Stomach (tissue), 9 donors: ENCODE results near the gene ZFYVE26. TPM values are rescaled to one million over a fixed set of nuclear protein-coding genes. Genes with fewer than 3 reads are reported as not detected.

Experiments used
- DNase-seq, 2 donors: peaks; one replicate each; pipeline versions ENCODE4 v3.0.0 to v3.0.0-alpha.2; 2013 to 2019
- H3K27ac ChIP-seq, 5 donors: fragments of 200-600 bp in 4 of 5; sonication (generic) in 4 of 5; one replicate each; pipeline ENCODE4 v1.5.1; 2013 to 2019; ENCODE audit warnings: mild to moderate bottlenecking in 1 of 5, moderate library complexity in 1 of 5
- H3K27me3 ChIP-seq, 3 donors: fragments of 200-600 bp; sonication (generic); one replicate each; pipeline ENCODE4 v1.5.1; 2017 to 2019; ENCODE audit warnings: mixed run types in 1 of 3
- H3K36me3 ChIP-seq, 4 donors: fragments of 200-600 bp; sonication (generic); 1 replicate in 3 of 4; 2 replicates in 1 of 4; pipeline ENCODE4 v1.5.1; 2016 to 2019
- H3K4me1 ChIP-seq, 4 donors: fragments of 200-600 bp; sonication (generic); one replicate each; pipeline ENCODE4 v1.5.1; 2016 to 2019
- H3K4me3 ChIP-seq, 4 donors: fragments of 200-600 bp; sonication (generic) in 3 of 4; one replicate each; pipeline ENCODE4 v1.5.1; 2016 to 2019; ENCODE audit warnings: mild to moderate bottlenecking in 1 of 4
- H3K9me3 ChIP-seq, 4 donors: fragments of 200-600 bp; sonication (generic); one replicate each; pipeline ENCODE4 v1.5.1; 2016 to 2019
- EP300 ChIP-seq: sonication (generic); formaldehyde crosslinking; IDR thresholded peaks from one replicate; pipeline ENCODE4 v1.6.1; 2017; ENCODE audit warnings: antibody characterized with exemption
- POLR2A ChIP-seq, 4 donors: fragments of 450-650 bp; IDR thresholded peaks; one replicate each; pipeline ENCODE4 v1.6.1; 2016; ENCODE audit warnings: antibody characterized with exemption in 4 of 4, control low read depth in 2 of 4, mild to moderate bottlenecking in 1 of 4, moderate library complexity in 1 of 4
- POLR2AphosphoS5 ChIP-seq, 3 donors: sonication (generic); formaldehyde crosslinking; IDR thresholded peaks; one replicate each; pipeline ENCODE4 v1.6.1; 2016; ENCODE audit warnings: antibody characterized with exemption in 3 of 3
- WGBS, 5 donors: extraction: QIAGEN DNeasy Blood & Tissue Kit in 3 of 5; methylation state at CpG; one replicate each; pipeline versions ENCODE4 v1.1.5 to v1.1.7; 2013 to 2018; 5-methylcytosine and 5-hydroxymethylcytosine counted together
- intact Hi-C: fragments of 100-400 bp; cut with DNase I; formaldehyde crosslinking; loops from one replicate; pipeline ENCODE4 v1.15.1; 2023; ENCODE audit warnings: low total_unique reads
- polyA plus RNA-seq, 3 donors: library from polyadenylated mRNA; stranded (reverse); fragments of 200-250 nt; gene quantifications; one replicate each; pipeline ENCODE4 v1.2.3, GENCODE V29; 2013
- total RNA-seq, 5 donors: library from RNA; depleted of rRNA; stranded (reverse); fragments of >200 nt; gene quantifications; one replicate each; pipeline versions ENCODE4 v1.1.0 to v1.2.3, GENCODE V29; 2014 to 2016
- TF ChIP-seq, protein P1 (sequence below), 7 experiments: fragments of 450-650 bp in 4 of 7; fragments of 200-600 bp in 3 of 7; sonication (generic) in 3 of 7; IDR thresholded peaks; one replicate each; pipeline ENCODE4 v1.5.1; 2016 to 2019; ENCODE audit warnings: antibody characterized with exemption in 7 of 7, control low read depth in 2 of 7, mild to moderate bottlenecking in 1 of 7
- donor health status: healthy with polysubstance abuse.
- donor health status: Bipolar disorder and iron deficiency.
- donor health status: healthy.

Gene ZFYVE26
- total and polyA plus RNA-seq, 8 donors = 2.1 to 201 (median 20.8) TPM

DNA sequence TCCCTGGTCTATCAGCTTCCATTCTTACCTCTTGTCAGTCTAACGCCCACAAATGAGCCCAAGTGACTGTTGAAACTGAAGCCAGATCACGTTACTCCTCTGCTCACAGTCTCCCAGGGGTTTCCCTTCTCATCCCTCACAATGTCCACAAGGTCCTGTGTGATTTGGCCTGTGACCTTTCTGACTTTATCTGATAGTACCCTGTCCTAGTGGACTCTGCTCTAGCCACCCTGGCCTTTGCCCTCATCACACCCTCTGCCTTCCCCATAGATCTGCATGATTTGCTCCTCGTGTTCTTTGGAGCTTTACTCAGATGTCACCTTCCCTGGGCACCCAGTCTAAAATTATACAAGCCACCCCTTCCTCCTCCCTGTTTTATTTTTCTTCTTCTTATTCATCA is 59.2 kb downstream of the ZFYVE26 start:
- Histone ChIP-seq H3K27me3 (no peaks in the 10 kb centered on the region), H3K4me3 (no peak overlapping the region), H3K4me1 (no peaks in the 10 kb centered on the region), H3K9me3 (no peaks in the 10 kb centered on the region), H3K27ac (no peak overlapping the region), H3K36me3 (peaks cover 47 to 93% (median 87%) of the 10 kb centered on the region in 4 donors)
- intact Hi-C loops = no loop called here
- 84 to 92% (median 89%) methylated on average over 3 of the region's 3 CpGs for WGBS, 5 donors
- no peak for DNase-seq
- no peak for TF ChIP-seq EP300
- no peak for TF ChIP-seq POLR2AphosphoS5 (IDR thresholded peaks at IDR 0.05)
- TF ChIP-seq, protein P1, sequence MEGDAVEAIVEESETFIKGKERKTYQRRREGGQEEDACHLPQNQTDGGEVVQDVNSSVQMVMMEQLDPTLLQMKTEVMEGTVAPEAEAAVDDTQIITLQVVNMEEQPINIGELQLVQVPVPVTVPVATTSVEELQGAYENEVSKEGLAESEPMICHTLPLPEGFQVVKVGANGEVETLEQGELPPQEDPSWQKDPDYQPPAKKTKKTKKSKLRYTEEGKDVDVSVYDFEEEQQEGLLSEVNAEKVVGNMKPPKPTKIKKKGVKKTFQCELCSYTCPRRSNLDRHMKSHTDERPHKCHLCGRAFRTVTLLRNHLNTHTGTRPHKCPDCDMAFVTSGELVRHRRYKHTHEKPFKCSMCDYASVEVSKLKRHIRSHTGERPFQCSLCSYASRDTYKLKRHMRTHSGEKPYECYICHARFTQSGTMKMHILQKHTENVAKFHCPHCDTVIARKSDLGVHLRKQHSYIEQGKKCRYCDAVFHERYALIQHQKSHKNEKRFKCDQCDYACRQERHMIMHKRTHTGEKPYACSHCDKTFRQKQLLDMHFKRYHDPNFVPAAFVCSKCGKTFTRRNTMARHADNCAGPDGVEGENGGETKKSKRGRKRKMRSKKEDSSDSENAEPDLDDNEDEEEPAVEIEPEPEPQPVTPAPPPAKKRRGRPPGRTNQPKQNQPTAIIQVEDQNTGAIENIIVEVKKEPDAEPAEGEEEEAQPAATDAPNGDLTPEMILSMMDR (IDR thresholded peaks at IDR 0.05) = no peak
- no peak for TF ChIP-seq POLR2A (IDR thresholded peaks at IDR 0.05)

DNA sequence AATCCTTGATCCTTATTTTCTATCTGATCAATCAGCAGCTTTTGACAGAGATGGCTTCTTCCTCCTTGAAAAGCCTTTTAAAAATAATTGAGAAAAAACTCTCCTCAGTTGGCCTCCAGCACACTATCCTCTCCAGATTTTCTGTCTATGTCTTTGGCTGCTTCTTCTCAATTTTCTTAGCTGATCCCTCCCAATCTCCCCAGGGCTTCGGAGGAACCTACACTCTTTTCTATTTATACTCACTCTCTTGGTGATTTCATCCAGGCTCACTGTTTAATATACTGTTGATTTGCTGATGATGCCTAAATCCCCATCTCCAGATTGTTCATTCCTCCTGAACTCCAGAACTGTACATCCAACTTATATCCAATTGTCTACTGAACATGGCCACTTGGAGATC is 59.9 kb downstream of the ZFYVE26 start:
- peaks cover 48 to 93% (median 87%) of the 10 kb centered on the region in 4 donors for H3K36me3 ChIP-seq
- intact Hi-C loops = no loop called here
- TF ChIP-seq, protein P1 (IDR thresholded peaks at IDR 0.05) = no peak
- TF ChIP-seq EP300 = no peak
- no peak for TF ChIP-seq POLR2A (IDR thresholded peaks at IDR 0.05)
- TF ChIP-seq POLR2AphosphoS5 (IDR thresholded peaks at IDR 0.05) = no peak

DNA sequence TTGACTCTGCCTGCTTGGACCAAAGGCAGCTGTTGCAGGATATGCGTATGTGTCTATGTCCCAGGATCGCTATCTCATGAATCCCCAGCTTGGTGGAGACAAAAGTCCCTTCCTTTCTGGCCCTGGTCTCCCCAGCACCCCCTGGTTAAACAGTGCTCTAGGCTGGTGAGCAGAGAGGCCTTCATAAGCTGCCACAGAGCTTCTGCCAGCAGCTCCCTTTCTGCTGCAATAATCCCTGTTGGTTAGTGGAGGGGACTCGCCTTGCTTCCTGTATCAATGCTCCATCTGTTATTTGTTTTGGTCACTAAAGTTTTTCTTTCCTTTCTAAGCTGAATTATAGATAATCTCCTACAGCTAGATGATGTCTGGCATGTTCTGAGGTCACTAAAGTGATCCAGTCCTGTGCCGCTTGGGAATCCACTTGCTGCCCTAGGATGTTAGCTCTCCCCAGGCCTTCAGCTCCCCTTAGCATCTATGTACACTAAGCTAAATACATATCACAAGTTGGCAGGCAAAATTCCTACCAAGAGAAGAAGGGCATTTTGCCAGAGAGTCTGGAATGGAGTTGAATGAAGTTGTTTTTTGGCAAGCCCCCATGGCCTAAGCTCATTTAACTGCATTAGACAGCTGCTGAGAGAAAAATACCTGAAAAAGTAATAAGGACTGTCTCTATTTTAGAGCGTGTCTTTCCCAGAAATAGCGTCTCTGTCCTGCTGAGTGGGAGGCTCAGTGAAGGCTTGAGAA is 66.9 kb downstream of the ZFYVE26 start:
- H3K27ac ChIP-seq = no peak overlapping the region
- DNase-seq = peak in 1 of 2 donors; percentile 64
- H3K9me3 ChIP-seq = no peaks in the 10 kb centered on the region
- intact Hi-C loops = no loop called here
- H3K36me3 ChIP-seq = peaks cover 58 to 87% (median 75%) of the 10 kb centered on the region in 4 donors
- 80 to 91% (median 90%) methylated on average over 6 of the region's 6 CpGs for WGBS, 5 donors
- H3K4me1 ChIP-seq = peaks cover 0 to 9% (median 0%) of the 10 kb centered on the region in 4 donors
- no peak overlapping the region for H3K4me3 ChIP-seq
- H3K27me3 ChIP-seq = no peaks in the 10 kb centered on the region
- TF ChIP-seq POLR2AphosphoS5 (IDR thresholded peaks at IDR 0.05) = no peak
- TF ChIP-seq POLR2A (IDR thresholded peaks at IDR 0.05) = no peak
- TF ChIP-seq, protein P1 (IDR thresholded peaks at IDR 0.05) = no peak
- no peak for TF ChIP-seq EP300

More for the DNA sequence above, 59.9 kb downstream of the ZFYVE26 start:
- no peak overlapping the region for H3K27ac ChIP-seq
- no peak for DNase-seq
- 85 to 100% (median 95%) methylated on average over 1 of the region's 1 CpG for WGBS, 5 donors
- no peaks in the 10 kb centered on the region for H3K4me1 ChIP-seq
- H3K9me3 ChIP-seq = no peaks in the 10 kb centered on the region
- H3K27me3 ChIP-seq = no peaks in the 10 kb centered on the region
- no peak overlapping the region for H3K4me3 ChIP-seq

DNA sequence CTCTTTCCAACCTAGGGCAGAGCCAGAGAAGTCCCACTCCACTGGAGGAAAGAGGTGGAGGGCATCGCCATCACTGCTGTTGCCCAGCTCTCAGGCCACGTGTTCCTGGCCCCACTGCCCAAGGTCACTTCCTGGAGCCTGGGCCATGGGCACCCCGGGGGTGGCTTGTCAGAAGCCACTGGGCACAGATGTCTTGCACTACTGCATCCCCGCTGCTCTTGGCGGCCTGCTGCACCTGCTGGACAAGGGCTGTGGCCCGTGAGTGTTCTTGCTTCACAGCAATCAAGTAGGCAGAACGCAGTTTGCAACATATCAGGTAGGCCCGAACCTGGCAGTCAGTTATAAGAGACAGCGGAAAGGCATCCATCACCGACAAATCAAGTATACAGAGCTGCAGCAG is 68.1 kb downstream of the ZFYVE26 start:
- H3K4me3 ChIP-seq = no peak overlapping the region
- peaks cover 46 to 75% (median 63%) of the 10 kb centered on the region in 4 donors for H3K36me3 ChIP-seq
- DNase-seq = no peak

More for the DNA sequence above, 68.1 kb downstream of the ZFYVE26 start:
- Histone ChIP-seq H3K9me3 (no peaks in the 10 kb centered on the region), H3K27me3 (no peaks in the 10 kb centered on the region), H3K4me1 (peaks cover 0 to 9% (median 0%) of the 10 kb centered on the region in 4 donors), H3K27ac (no peak overlapping the region)
- intact Hi-C loops = no loop called here
- WGBS, 5 donors = 91 to 97% (median 93%) methylated on average over 8 to 10 of the region's 10 CpGs
- TF ChIP-seq EP300 = no peak
- TF ChIP-seq POLR2A (IDR thresholded peaks at IDR 0.05) = no peak
- TF ChIP-seq POLR2AphosphoS5 (IDR thresholded peaks at IDR 0.05) = no peak
- TF ChIP-seq, protein P1 (IDR thresholded peaks at IDR 0.05) = no peak
